Smooth muscle cell of bladder (primary cell): ENCODE results near the gene C1orf35. TPM values are rescaled to one million over a fixed set of nuclear protein-coding genes. Genes with fewer than 3 reads are reported as not detected.

Experiments used
- total RNA-seq: library from RNA; depleted of rRNA; stranded (reverse); fragments of >200 nt; gene quantifications from 2 replicates; pipeline ENCODE4 v1.2.3, GENCODE V29; 2014

C1orf35 gene
- total RNA-seq, result 4.8 and 6.0 TPM in 2 replicates

GRCh38 chr1:228102791-228103620, at the start of gene C1orf35:
C1orf35 (minus strand) TSS chr1:228103325; CDS start chr1:228103227, 98 bp downstream.

DNA sequence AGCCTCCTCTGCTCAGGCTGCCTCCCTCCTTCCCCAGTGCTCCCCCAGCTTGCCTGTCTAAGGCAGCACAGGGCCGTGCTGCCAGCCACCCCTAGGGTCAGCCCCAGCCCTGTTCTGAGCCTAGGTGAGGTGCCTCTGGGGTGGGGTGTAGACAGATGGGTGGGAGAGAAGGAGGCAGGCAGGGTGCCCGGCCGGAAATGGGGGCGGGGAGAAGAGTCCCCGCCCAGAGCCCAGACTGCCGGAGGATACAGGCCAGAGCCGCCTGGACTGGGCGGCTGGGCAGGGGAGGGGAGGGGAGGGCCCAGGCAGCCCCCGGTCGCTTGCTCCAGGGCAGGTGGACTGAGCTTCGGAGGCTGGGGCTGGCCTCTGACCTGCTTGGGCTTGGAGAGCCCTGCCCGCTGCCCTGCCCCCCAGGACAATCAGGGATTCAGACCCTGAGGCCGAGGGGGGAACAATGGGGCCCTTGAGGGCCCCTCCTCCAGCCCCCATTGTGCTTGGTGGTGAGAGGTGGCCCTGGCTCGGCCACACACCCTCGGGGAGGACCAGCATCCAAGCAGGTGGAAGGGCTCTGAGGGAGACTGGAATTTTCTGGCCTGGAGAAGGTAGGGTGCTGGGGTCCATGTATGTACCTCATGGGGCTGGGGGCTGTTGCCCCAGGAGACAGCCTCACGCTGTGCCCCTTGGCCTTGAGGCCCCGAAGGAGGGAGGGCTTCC, 46.4 kb upstream of the C1orf35 start, which contains the start of gene GJC2:
GJC2 (plus strand) TSS at position 525 of the 714 bp plus-strand sequence. CDS start 7,829 bp downstream, outside the sequence.

GRCh38 chr1:228139931-228140723, 37.0 kb upstream of the C1orf35 start, which contains the start of gene GUK1:
GUK1 (plus strand) TSS chr1:228140279; CDS start chr1:228140303, 24 bp downstream.

GRCh38 chr1:228109073-228109961, 6.2 kb upstream of the C1orf35 start, which contains the start of gene MRPL55:
MRPL55 (minus strand) TSS chr1:228109299; CDS start chr1:228108260, 1,039 bp downstream.

GRCh38 chr1:228082214-228082917, 20.8 kb downstream of the C1orf35 start, which contains the start of gene ARF1:
ARF1 (plus strand) TSS chr1:228082708; CDS start chr1:228097115, 14,407 bp downstream.

Other genes starting within 250 kb of the C1orf35 start
- gene WNT9A, start 155.4 kb downstream of the C1orf35 start, total RNA-seq, result 0.37 and 0.43 TPM in 2 replicates
- gene WNT3A, start 96.3 kb downstream of the C1orf35 start, total RNA-seq, result not detected in 2 replicates
- 197 and 272 TPM in 2 replicates for gene ARF1, start 20.6 kb downstream of the C1orf35 start, total RNA-seq
- 59.3 and 64.9 TPM in 2 replicates for gene MRPL55, start 6.0 kb upstream of the C1orf35 start, total RNA-seq
- 420 and 464 TPM in 2 replicates for gene GUK1, start 37.0 kb upstream of the C1orf35 start, total RNA-seq
- 3.4 and 4.3 TPM in 2 replicates for gene GJC2, start 46.6 kb upstream of the C1orf35 start, total RNA-seq
- gene IBA57, start 62.5 kb upstream of the C1orf35 start, total RNA-seq, result 2.1 and 3.0 TPM in 2 replicates
- 7.0 and 7.2 TPM in 2 replicates for gene OBSCN, start 104.7 kb upstream of the C1orf35 start, total RNA-seq